Activated T-helper 1 cell treated with anti-CD3 and anti-CD28 coated beads, Interleukin-12 subunit alpha, Interleukin-12 subunit beta, Interleukin-2, Interleukin-4 antibody, amounts not matched to agents 30 ng/mL and 10 ng/mL and 1 ng/mL, durations not matched to agents 14 hours and 24 hours and 36 hours (primary cell): ENCODE measurements around the gene OR10R2. TPM values are rescaled to one million over a fixed set of nuclear protein-coding genes. Genes with fewer than 3 reads are reported as not detected.

Experiments
- DNase-seq: peaks from one replicate; pipeline ENCODE4 v3.0.0; 2021; ENCODE audit warnings: low spot score
- H3K27ac Mint-ChIP-seq: one replicate; pipeline ENCODE4 v1.8.0; 2021; ENCODE audit warnings: mild to moderate bottlenecking, mixed read lengths
- H3K27me3 Mint-ChIP-seq: one replicate; pipeline ENCODE4 v1.8.0; 2022; ENCODE audit warnings: mild to moderate bottlenecking, moderate library complexity, mixed read lengths; ENCODE audit not compliant: insufficient read depth
- H3K36me3 Mint-ChIP-seq: one replicate; pipeline ENCODE4 v1.8.0; 2021; ENCODE audit warnings: low read depth, mixed read lengths
- H3K4me1 Mint-ChIP-seq: one replicate; pipeline ENCODE4 v1.8.0; 2021; ENCODE audit warnings: low read depth, mixed read lengths
- H3K4me3 Mint-ChIP-seq: one replicate; pipeline ENCODE4 v1.8.0; 2021; ENCODE audit warnings: mild to moderate bottlenecking, moderate library complexity, mixed read lengths
- H3K9me3 Mint-ChIP-seq: one replicate; pipeline ENCODE4 v1.8.0; 2021; ENCODE audit warnings: mixed read lengths
- intact Hi-C: fragments of 100-400 bp; cut with micrococcal nuclease; formaldehyde crosslinking; loops from one replicate; pipeline ENCODE4 v1.15.1; 2024
- total RNA-seq: library from RNA; stranded (reverse); gene quantifications from 2 replicates; pipeline ENCODE4 v1.2.3, GENCODE V29; 2022

OR10R2 gene
- total RNA-seq, 1 donor from 2014 or later = not detected

- intact Hi-C loops = loop anchor here (1.0 kb wide), 1 partner anchor 292 kb away; no protein-coding TSS in a partner anchor
- H3K9me3 Mint-ChIP-seq = no peaks in the 10 kb centered on the region
- no peak overlapping the region for H3K27ac Mint-ChIP-seq
- no peaks in the 10 kb centered on the region for H3K4me1 Mint-ChIP-seq
- peaks cover 2% of the 10 kb centered on the region for H3K27me3 Mint-ChIP-seq
- no peak for DNase-seq
- no peak overlapping the region for H3K4me3 Mint-ChIP-seq
- no peaks in the 10 kb centered on the region for H3K36me3 Mint-ChIP-seq
Observed at GRCh38 chr1:158496374-158496773, 24.4 kb downstream of the OR10R2 start.

- Mint-ChIP-seq H3K27ac (no peak overlapping the region), H3K4me3 (no peak overlapping the region), H3K9me3 (no peaks in the 10 kb centered on the region), H3K36me3 (no peaks in the 10 kb centered on the region), H3K27me3 (peaks cover 17% of the 10 kb centered on the region), H3K4me1 (no peaks in the 10 kb centered on the region)
- intact Hi-C loops = loop anchor here (1.0 to 10.0 kb wide), 4 partner anchors 288 to 706 kb away; no protein-coding TSS in a partner anchor
- peak; percentile 8 for DNase-seq
Observed at GRCh38 chr1:158506369-158506987, 34.5 kb downstream of the OR10R2 start.

- Mint-ChIP-seq H3K4me1 (no peaks in the 10 kb centered on the region), H3K27ac (no peak overlapping the region), H3K27me3 (peaks cover 17% of the 10 kb centered on the region), H3K4me3 (no peak overlapping the region), H3K36me3 (no peaks in the 10 kb centered on the region), H3K9me3 (no peaks in the 10 kb centered on the region)
- intact Hi-C loops = loop anchor here (5.0 to 10.0 kb wide), 2 partner anchors 287 to 705 kb away; no protein-coding TSS in a partner anchor
- no peak for DNase-seq
Observed at GRCh38 chr1:158507511-158507910, 35.5 kb downstream of the OR10R2 start.

GRCh38 chr1:158509471-158510156 is 37.6 kb downstream of the OR10R2 start:
- Mint-ChIP-seq H3K9me3 (no peaks in the 10 kb centered on the region), H3K36me3 (no peaks in the 10 kb centered on the region), H3K4me1 (no peaks in the 10 kb centered on the region), H3K27me3 (peaks cover 14% of the 10 kb centered on the region), H3K27ac (no peak overlapping the region), H3K4me3 (no peak overlapping the region)
- no peak for DNase-seq
- intact Hi-C loops = loop anchor here (5.0 to 10.0 kb wide), 2 partner anchors 285 to 703 kb away; no protein-coding TSS in a partner anchor

- H3K36me3 Mint-ChIP-seq = no peaks in the 10 kb centered on the region
- no peaks in the 10 kb centered on the region for H3K9me3 Mint-ChIP-seq
- H3K4me3 Mint-ChIP-seq = no peak overlapping the region
- no peak for DNase-seq
- no peaks in the 10 kb centered on the region for H3K4me1 Mint-ChIP-seq
- H3K27me3 Mint-ChIP-seq = peaks cover 4% of the 10 kb centered on the region
- H3K27ac Mint-ChIP-seq = no peak overlapping the region
- intact Hi-C loops = no loop called here
Observed at GRCh38 chr1:158516966-158517365, 44.9 kb downstream of the OR10R2 start.

GRCh38 chr1:158520021-158520420 is 48.0 kb downstream of the OR10R2 start:
- Mint-ChIP-seq H3K4me1 (no peaks in the 10 kb centered on the region), H3K27ac (no peak overlapping the region), H3K36me3 (no peaks in the 10 kb centered on the region), H3K4me3 (no peak overlapping the region), H3K9me3 (no peaks in the 10 kb centered on the region), H3K27me3 (peaks cover 4% of the 10 kb centered on the region)
- no peak for DNase-seq
- intact Hi-C loops = no loop called here

GRCh38 chr1:158520955-158521665 is 49.1 kb downstream of the OR10R2 start:
- Mint-ChIP-seq H3K4me1 (no peaks in the 10 kb centered on the region), H3K4me3 (no peak overlapping the region), H3K9me3 (no peaks in the 10 kb centered on the region), H3K27ac (no peak overlapping the region), H3K36me3 (no peaks in the 10 kb centered on the region), H3K27me3 (peaks cover 4% of the 10 kb centered on the region)
- intact Hi-C loops = no loop called here
- no peak for DNase-seq

- Mint-ChIP-seq H3K27ac (no peak overlapping the region), H3K4me1 (no peaks in the 10 kb centered on the region), H3K9me3 (peaks cover 3% of the 10 kb centered on the region), H3K36me3 (no peaks in the 10 kb centered on the region), H3K4me3 (no peak overlapping the region), H3K27me3 (peaks cover 4% of the 10 kb centered on the region)
- intact Hi-C loops = no loop called here
- DNase-seq = no peak
Observed at GRCh38 chr1:158521666-158522058, 49.6 kb downstream of the OR10R2 start.

- no peak overlapping the region for H3K4me3 Mint-ChIP-seq
- peaks cover 15% of the 10 kb centered on the region for H3K9me3 Mint-ChIP-seq
- H3K27me3 Mint-ChIP-seq = peaks cover 1% of the 10 kb centered on the region
- no peaks in the 10 kb centered on the region for H3K36me3 Mint-ChIP-seq
- DNase-seq = no peak
- H3K4me1 Mint-ChIP-seq = no peaks in the 10 kb centered on the region
- intact Hi-C loops = no loop called here
- no peak overlapping the region for H3K27ac Mint-ChIP-seq
Observed at GRCh38 chr1:158527190-158527815, 55.3 kb downstream of the OR10R2 start.

Other genes with a start within 250 kb of the OR10R2 start
- not detected in 2 replicates for gene CD1A, start 217.8 kb upstream of the OR10R2 start, total RNA-seq
- gene CD1C, start 182.3 kb upstream of the OR10R2 start, total RNA-seq = 0.20 and 0.23 TPM in 2 replicates
- not detected in 2 replicates for gene CD1B, start 140.7 kb upstream of the OR10R2 start, total RNA-seq
- gene CD1E, start 118.3 kb upstream of the OR10R2 start, total RNA-seq = not detected in 2 replicates
- gene OR10T2, start 72.8 kb upstream of the OR10R2 start, total RNA-seq = not detected in 2 replicates
- gene OR10K2, start 46.0 kb upstream of the OR10R2 start, total RNA-seq = not detected in 2 replicates
- not detected in 2 replicates for gene OR10K1, start 10.4 kb upstream of the OR10R2 start, total RNA-seq
- not detected in 2 replicates for gene OR6Y1, start 82.2 kb downstream of the OR10R2 start, total RNA-seq
- not detected in 2 replicates for gene OR6P1, start 98.4 kb downstream of the OR10R2 start, total RNA-seq
- gene OR10X1, start 107.7 kb downstream of the OR10R2 start, total RNA-seq = not detected in 2 replicates
- gene OR10Z1, start 133.0 kb downstream of the OR10R2 start, total RNA-seq = not detected in 2 replicates
- not detected in 2 replicates for gene SPTA1, start 214.5 kb downstream of the OR10R2 start, total RNA-seq
- gene OR6K2, start 228.4 kb downstream of the OR10R2 start, total RNA-seq = not detected in 2 replicates
- gene OR6K3, start 248.5 kb downstream of the OR10R2 start, total RNA-seq = not detected in 2 replicates